Limb (tissue), 2 donors: ENCODE data around the gene BACE2.
"Not testable (repeated sequence)": the region's sequence is repeated elsewhere in the genome, so short reads cannot be mapped to it uniquely, and the experiment has no call there.

Source experiments
- DNase-seq, 2 donors: peaks; one replicate each; pipeline ENCODE4 v3.0.0-alpha.2; 2016; ENCODE audit errors: extremely low spot score in 2 of 2

BACE2 gene

GRCh38 chr21:41183575-41183974, 15.6 kb downstream of the BACE2 start:
- no peak for DNase-seq

- no peak for DNase-seq
Observed at GRCh38 chr21:41185802-41186201, 17.8 kb downstream of the BACE2 start.

GRCh38 chr21:41186755-41187536, 19.0 kb downstream of the BACE2 start:
- no peak for DNase-seq

- DNase-seq: no peak
Observed at GRCh38 chr21:41187537-41188025, 19.6 kb downstream of the BACE2 start.

GRCh38 chr21:41188486-41189149, 20.7 kb downstream of the BACE2 start:
- no peak for DNase-seq

- DNase-seq: no peak
Observed at GRCh38 chr21:41189150-41189745, 21.3 kb downstream of the BACE2 start.

GRCh38 chr21:41192552-41192951, 24.6 kb downstream of the BACE2 start:
- not testable (repeated sequence) for DNase-seq

GRCh38 chr21:41195311-41195710, 27.4 kb downstream of the BACE2 start:
- DNase-seq: no peak

- DNase-seq: no peak
Observed at GRCh38 chr21:41196993-41197392, 29.0 kb downstream of the BACE2 start.

GRCh38 chr21:41197582-41197981, 29.6 kb downstream of the BACE2 start:
- DNase-seq: no peak

- DNase-seq: not testable (repeated sequence)
Observed at GRCh38 chr21:41198647-41199046, 30.7 kb downstream of the BACE2 start.

GRCh38 chr21:41199123-41199522, 31.2 kb downstream of the BACE2 start:
- no peak for DNase-seq

- no peak for DNase-seq
Observed at GRCh38 chr21:41199588-41199987, 31.6 kb downstream of the BACE2 start.

GRCh38 chr21:41201385-41201784, 33.4 kb downstream of the BACE2 start:
- no peak for DNase-seq

GRCh38 chr21:41204736-41205135, 36.8 kb downstream of the BACE2 start:
- DNase-seq: no peak

- DNase-seq: peak; percentile 27 to 67
Observed at GRCh38 chr21:41207401-41208375, 39.7 kb downstream of the BACE2 start.

- no peak for DNase-seq
Observed at GRCh38 chr21:41208376-41208763, 40.4 kb downstream of the BACE2 start.

GRCh38 chr21:41209016-41209619, 41.2 kb downstream of the BACE2 start:
- DNase-seq: no peak

- no peak for DNase-seq
Observed at GRCh38 chr21:41210426-41211059, 42.6 kb downstream of the BACE2 start.

- no peak for DNase-seq
Observed at GRCh38 chr21:41211060-41211805, 43.3 kb downstream of the BACE2 start.
